Adipocyte (in vitro differentiated cells): Measurements from ENCODE around the gene PPM1N.

Experiments used
- DNase-seq: peaks from one replicate; pipeline ENCODE4 v3.0.0-alpha.2; 2015; ENCODE audit warnings: low read depth
- H3K27me3 ChIP-seq: replicated peaks from 2 replicates; pipeline ENCODE4 v1.7.0; 2013; ENCODE audit warnings: mild to moderate bottlenecking, low read length, moderate library complexity; ENCODE audit not compliant: control insufficient read depth, insufficient read depth
- H3K36me3 ChIP-seq: 2 replicates; pipeline ENCODE4 v1.7.0; 2013; ENCODE audit warnings: low read length, mild to moderate bottlenecking, moderate library complexity; ENCODE audit not compliant: control insufficient read depth, insufficient read depth, severe bottlenecking
- H3K4me1 ChIP-seq: 2 replicates; pipeline ENCODE4 v1.7.0; 2013; ENCODE audit warnings: mild to moderate bottlenecking, low read length, moderate library complexity; ENCODE audit not compliant: control insufficient read depth, insufficient read depth
- H3K4me3 ChIP-seq: 2 replicates; pipeline ENCODE4 v1.7.0; 2013; ENCODE audit warnings: mild to moderate bottlenecking, low read length, moderate library complexity
- H3K9ac ChIP-seq: 2 replicates; pipeline ENCODE4 v1.7.0; 2013; ENCODE audit warnings: mild to moderate bottlenecking, low read length, moderate library complexity
- H3K9me3 ChIP-seq: 2 replicates; pipeline ENCODE4 v1.7.0; 2013; ENCODE audit warnings: mild to moderate bottlenecking, low read length, moderate library complexity; ENCODE audit not compliant: control insufficient read depth

Gene PPM1N

GRCh38 chr19:45498411-45499195 is at the start of gene PPM1N:
Gene PPM1N (plus strand): TSS chr19:45498443. CDS start chr19:45498473, 30 bp downstream.
- H3K9me3 ChIP-seq, result no peaks in the 10 kb centered on the region
- no peaks in the 10 kb centered on the region for H3K27me3 ChIP-seq
- no peaks in the 10 kb centered on the region for H3K36me3 ChIP-seq
- peaks cover 8% of the 10 kb centered on the region for H3K4me1 ChIP-seq
- H3K9ac ChIP-seq, result peak within 1 kb of the TSS; percentile 72
- peak within 1 kb of the TSS; percentile 66 for H3K4me3 ChIP-seq
- DNase-seq, result peak; percentile 60

GRCh38 chr19:45448887-45449299 is 49.4 kb upstream of the PPM1N start:
- H3K36me3 ChIP-seq, result no peaks in the 10 kb centered on the region
- H3K4me1 ChIP-seq, result peaks cover 14% of the 10 kb centered on the region
- H3K4me3 ChIP-seq, result no peak overlapping the region
- H3K9me3 ChIP-seq, result no peaks in the 10 kb centered on the region
- DNase-seq, result no peak
- no peak overlapping the region for H3K9ac ChIP-seq
- no peaks in the 10 kb centered on the region for H3K27me3 ChIP-seq

- peak overlapping the region; percentile 70 for H3K9ac ChIP-seq
- peaks cover 13% of the 10 kb centered on the region for H3K4me1 ChIP-seq
- peak overlapping the region; percentile 88 for H3K4me3 ChIP-seq
- no peak for DNase-seq
- no peaks in the 10 kb centered on the region for H3K27me3 ChIP-seq
- no peaks in the 10 kb centered on the region for H3K36me3 ChIP-seq
- no peaks in the 10 kb centered on the region for H3K9me3 ChIP-seq
Measured at GRCh38 chr19:45450012-45450333, 48.3 kb upstream of the PPM1N start.

- no peaks in the 10 kb centered on the region for H3K27me3 ChIP-seq
- no peaks in the 10 kb centered on the region for H3K9me3 ChIP-seq
- H3K4me1 ChIP-seq, result peaks cover 26% of the 10 kb centered on the region
- H3K9ac ChIP-seq, result peak overlapping the region; percentile 86
- H3K4me3 ChIP-seq, result peak overlapping the region; percentile 88
- DNase-seq, result peak; percentile 50
- no peaks in the 10 kb centered on the region for H3K36me3 ChIP-seq
Measured at GRCh38 chr19:45451131-45451849, 47.0 kb upstream of the PPM1N start.

GRCh38 chr19:45451850-45452387 is 46.3 kb upstream of the PPM1N start:
- Histone ChIP-seq H3K9ac (no peak overlapping the region), H3K27me3 (no peaks in the 10 kb centered on the region), H3K36me3 (no peaks in the 10 kb centered on the region), H3K9me3 (no peaks in the 10 kb centered on the region), H3K4me1 (peaks cover 28% of the 10 kb centered on the region), H3K4me3 (peak overlapping the region; percentile 88)
- DNase-seq, result no peak

GRCh38 chr19:45455707-45456499 is 42.3 kb upstream of the PPM1N start:
- H3K36me3 ChIP-seq, result no peaks in the 10 kb centered on the region
- H3K27me3 ChIP-seq, result no peaks in the 10 kb centered on the region
- peaks cover 22% of the 10 kb centered on the region for H3K4me1 ChIP-seq
- no peaks in the 10 kb centered on the region for H3K9me3 ChIP-seq
- peak overlapping the region; percentile 53 for H3K4me3 ChIP-seq
- peak overlapping the region; percentile 29 for H3K9ac ChIP-seq
- peak; percentile 99 for DNase-seq

GRCh38 chr19:45456500-45456815 is 41.8 kb upstream of the PPM1N start:
- H3K4me3 ChIP-seq, result peak overlapping the region; percentile 53
- no peak for DNase-seq

GRCh38 chr19:45457776-45458175 is 40.5 kb upstream of the PPM1N start:
- no peak overlapping the region for H3K4me3 ChIP-seq
- peaks cover 22% of the 10 kb centered on the region for H3K4me1 ChIP-seq
- no peak for DNase-seq
- no peak overlapping the region for H3K9ac ChIP-seq
- H3K36me3 ChIP-seq, result no peaks in the 10 kb centered on the region
- H3K27me3 ChIP-seq, result no peaks in the 10 kb centered on the region
- no peaks in the 10 kb centered on the region for H3K9me3 ChIP-seq

More at GRCh38 chr19:45456500-45456815, 41.8 kb upstream of the PPM1N start:
- H3K9me3 ChIP-seq, result no peaks in the 10 kb centered on the region
- peaks cover 22% of the 10 kb centered on the region for H3K4me1 ChIP-seq
- H3K9ac ChIP-seq, result no peak overlapping the region
- no peaks in the 10 kb centered on the region for H3K27me3 ChIP-seq
- H3K36me3 ChIP-seq, result no peaks in the 10 kb centered on the region

GRCh38 chr19:45460807-45461347 is 37.4 kb upstream of the PPM1N start:
- H3K27me3 ChIP-seq, result no peaks in the 10 kb centered on the region
- no peak overlapping the region for H3K9ac ChIP-seq
- H3K36me3 ChIP-seq, result no peaks in the 10 kb centered on the region
- no peak overlapping the region for H3K4me3 ChIP-seq
- no peaks in the 10 kb centered on the region for H3K9me3 ChIP-seq
- no peak for DNase-seq
- peaks cover 7% of the 10 kb centered on the region for H3K4me1 ChIP-seq

- peaks cover 3% of the 10 kb centered on the region for H3K4me1 ChIP-seq
- H3K9ac ChIP-seq, result no peak overlapping the region
- H3K9me3 ChIP-seq, result no peaks in the 10 kb centered on the region
- H3K36me3 ChIP-seq, result no peaks in the 10 kb centered on the region
- H3K27me3 ChIP-seq, result no peaks in the 10 kb centered on the region
- H3K4me3 ChIP-seq, result no peak overlapping the region
- DNase-seq, result no peak
Measured at GRCh38 chr19:45462174-45462573, 36.1 kb upstream of the PPM1N start.

- Histone ChIP-seq H3K9me3 (no peaks in the 10 kb centered on the region), H3K4me1 (peaks cover 8% of the 10 kb centered on the region), H3K9ac (no peak overlapping the region), H3K4me3 (no peak overlapping the region), H3K27me3 (no peaks in the 10 kb centered on the region), H3K36me3 (no peaks in the 10 kb centered on the region)
- no peak for DNase-seq
Measured at GRCh38 chr19:45463241-45463640, 35.0 kb upstream of the PPM1N start.
